B cell (primary cell): ENCODE results near the gene DNAH6. TPM values are rescaled to one million over a fixed set of nuclear protein-coding genes. Genes with fewer than 3 reads are reported as not detected.

ENCODE experiments used
- polyA plus RNA-seq: library from polyadenylated mRNA; depleted of rRNA; stranded (reverse); fragments of >200 nt; gene quantifications from 2 replicates; pipeline ENCODE4 v1.2.3, GENCODE V29; 2012
- total RNA-seq, 2 donors: library from RNA; stranded (reverse); fragments of 120-200 nt in 1 of 2; gene quantifications; 1 replicate in 1 of 2; 2 replicates in 1 of 2; pipeline versions ENCODE4 v1.2.3 to v1.2.4, GENCODE V29; 2013 to 2022

The DNAH6 gene
- total and polyA plus RNA-seq, 2 donors (not counting 1 experiment from before 2014, with no cell fraction given): 0.01 to 1.9 TPM

Other genes starting within 250 kb of the DNAH6 start
- gene SUCLG1, start 57.2 kb upstream of the DNAH6 start, total RNA-seq: 31.8 and 33.6 TPM in 2 replicates
- gene SUCLG1, start 57.2 kb upstream of the DNAH6 start, polyA plus RNA-seq: 14.8 and 16.1 TPM in 2 replicates